ENCODE results near the gene ITGAE.

DNA sequence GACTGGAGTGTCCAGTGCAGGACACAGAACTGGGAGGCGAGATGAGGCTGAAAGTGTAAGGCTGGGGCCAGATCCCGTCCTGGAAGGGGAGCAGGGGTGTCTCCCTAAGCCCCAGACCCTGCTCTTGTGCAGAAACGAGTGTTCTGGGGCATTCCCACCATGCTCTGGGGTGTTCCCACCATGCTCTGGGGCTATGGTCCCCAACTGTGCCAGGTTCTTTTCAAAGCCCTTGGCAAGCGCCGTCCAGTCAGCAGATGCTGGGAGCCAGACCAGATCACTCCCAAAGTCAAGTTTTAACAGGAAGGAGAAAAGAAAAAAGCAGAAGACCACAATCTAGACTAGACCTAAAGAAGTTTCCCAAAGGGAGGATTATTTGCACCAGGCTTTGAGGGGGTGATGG lies 135.2 kb downstream of the ITGAE start:
- TF ChIP-seq CTCF (IDR thresholded peaks at IDR 0.05): no peak
- TF ChIP-seq TCF7L2 (IDR thresholded peaks at IDR 0.05; ENCODE audit: low read depth, low read length): no peak
- TF ChIP-seq REST (IDR thresholded peaks at IDR 0.05; ENCODE audit: insufficient read depth in 1 of 2, low read depth in 2 of 2, low read length in 1 of 2): no peak
- TF ChIP-seq POLR2AphosphoS5 (IDR thresholded peaks at IDR 0.05; ENCODE audit: low read depth, low read length): no peak

Data from Panc1 (cell line).